SIG-M5 treated with dmso at 0.1 percent for 504 hours (cell line): ENCODE results near the gene ZKSCAN1.
"Not testable (repeated sequence)": the region's sequence is repeated elsewhere in the genome, so short reads cannot be mapped to it uniquely, and the experiment has no call there.

Experiments
- DNase-seq: peaks from one replicate; lab custom pipeline; 2025; ENCODE audit not compliant: unreplicated experiment; lab: John Stamatoyannopoulos, UW

The ZKSCAN1 gene

DNA sequence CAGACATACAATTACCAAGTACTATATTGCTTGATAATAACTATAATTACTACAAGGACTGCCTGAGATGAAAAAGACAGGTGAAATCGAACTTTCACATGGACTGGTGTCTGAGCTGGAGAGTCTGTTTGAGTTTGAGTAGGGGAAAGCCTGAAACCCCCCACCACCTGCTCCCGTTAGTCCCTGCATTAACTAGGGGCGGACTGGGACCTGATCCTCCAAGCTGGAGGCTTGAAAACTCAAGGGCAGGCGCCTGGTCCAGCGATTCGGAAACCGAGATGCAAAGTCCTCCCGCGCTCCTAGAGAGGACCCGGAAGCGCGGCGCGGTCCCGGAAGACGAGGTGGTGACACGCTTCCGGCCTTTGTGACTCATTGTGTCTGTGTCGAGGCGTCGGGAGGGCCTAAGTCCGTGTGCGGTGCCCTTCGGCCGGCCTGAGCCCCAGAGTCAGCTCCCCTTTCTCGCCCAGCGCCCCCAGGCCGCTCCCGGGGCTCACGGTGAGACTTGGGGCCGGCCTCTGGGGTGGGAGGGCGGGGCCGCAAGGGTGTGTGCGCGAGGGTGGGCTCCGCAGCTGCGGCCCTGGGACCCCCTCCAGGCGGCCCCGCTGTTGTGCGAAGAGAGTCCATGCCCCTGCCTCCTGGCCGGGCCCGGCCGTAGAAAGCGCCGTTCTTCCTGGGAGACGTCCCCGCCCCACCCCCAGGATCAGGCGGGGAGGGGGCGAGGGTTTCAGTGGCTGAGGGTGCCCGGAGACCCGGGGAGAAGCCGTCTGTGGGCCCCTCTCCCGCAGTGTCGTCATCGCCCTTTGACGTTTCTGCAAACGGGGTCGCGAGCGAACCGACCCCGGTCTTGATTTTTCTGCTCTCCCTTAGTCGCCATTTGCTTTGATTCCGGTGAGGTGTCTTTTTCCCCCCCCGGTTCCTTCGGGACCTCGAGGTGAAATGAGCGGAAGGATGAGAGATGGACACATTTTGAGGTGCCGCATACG, at the start of gene ZKSCAN1:
TSS of gene ZKSCAN1 (plus strand) at position 365 of the 983 bp plus-strand sequence. CDS start 7,911 bp downstream, outside the sequence.
- peak; percentile 88 for DNase-seq

GRCh38 chr7:99969298-99969697, 46.1 kb upstream of the ZKSCAN1 start:
- no peak for DNase-seq

- DNase-seq: not testable (repeated sequence)
Measured at GRCh38 chr7:99969813-99970212, 45.6 kb upstream of the ZKSCAN1 start.

- no peak for DNase-seq
Measured at GRCh38 chr7:99971242-99971641, 44.2 kb upstream of the ZKSCAN1 start.

- not testable (repeated sequence) for DNase-seq
Measured at GRCh38 chr7:99973817-99974216, 41.6 kb upstream of the ZKSCAN1 start.

- DNase-seq: no peak
Measured at GRCh38 chr7:99974681-99975080, 40.7 kb upstream of the ZKSCAN1 start.

GRCh38 chr7:99975782-99976521, 39.4 kb upstream of the ZKSCAN1 start, which contains the start of gene AZGP1:
Gene AZGP1, minus strand, starts transcription at chr7:99976031. Its CDS starts 11 bp downstream, at chr7:99976020.
- no peak for DNase-seq

DNA sequence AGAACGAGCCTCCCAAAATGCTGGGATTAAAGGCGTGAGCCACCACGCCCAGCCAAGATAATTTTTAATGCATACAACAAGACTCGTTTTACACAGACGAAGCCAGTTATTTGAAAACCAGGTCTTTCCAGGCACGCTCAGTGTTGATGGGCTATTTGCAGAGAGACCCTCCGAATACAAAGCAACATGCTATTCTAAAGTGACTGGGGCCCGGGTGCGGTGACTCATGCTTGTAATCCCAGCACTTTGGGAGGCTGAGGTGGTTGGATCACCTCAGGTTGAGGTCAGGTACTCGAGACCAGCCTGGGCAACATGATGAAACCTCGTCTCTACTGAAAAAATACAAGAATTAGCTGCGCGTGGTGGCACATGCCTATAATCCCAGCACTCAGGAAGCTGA, 38.8 kb upstream of the ZKSCAN1 start:
- no peak for DNase-seq

- not testable (repeated sequence) for DNase-seq
Measured at GRCh38 chr7:99979814-99980225, 35.6 kb upstream of the ZKSCAN1 start.

DNA sequence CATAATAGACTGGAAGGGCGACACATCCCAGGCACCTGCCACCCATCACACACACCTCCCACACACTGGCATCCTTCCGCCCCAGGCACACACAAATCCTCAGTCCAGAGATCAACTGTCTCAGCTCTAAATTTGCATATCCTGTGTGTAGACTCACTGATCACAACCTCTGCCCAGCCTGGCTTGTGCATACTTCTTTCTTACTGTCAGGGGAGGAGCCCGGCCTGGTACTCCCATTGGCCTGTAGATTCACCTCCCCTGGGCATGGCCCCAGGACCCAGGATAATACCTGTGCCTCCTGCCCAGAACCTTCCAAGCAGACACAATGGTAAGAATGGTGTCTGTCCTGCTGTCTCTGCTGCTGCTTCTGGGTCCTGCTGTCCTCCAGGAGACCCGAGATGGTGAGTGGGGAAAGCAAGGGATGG, 34.9 kb upstream of the ZKSCAN1 start:
- DNase-seq: not testable (repeated sequence)

DNA sequence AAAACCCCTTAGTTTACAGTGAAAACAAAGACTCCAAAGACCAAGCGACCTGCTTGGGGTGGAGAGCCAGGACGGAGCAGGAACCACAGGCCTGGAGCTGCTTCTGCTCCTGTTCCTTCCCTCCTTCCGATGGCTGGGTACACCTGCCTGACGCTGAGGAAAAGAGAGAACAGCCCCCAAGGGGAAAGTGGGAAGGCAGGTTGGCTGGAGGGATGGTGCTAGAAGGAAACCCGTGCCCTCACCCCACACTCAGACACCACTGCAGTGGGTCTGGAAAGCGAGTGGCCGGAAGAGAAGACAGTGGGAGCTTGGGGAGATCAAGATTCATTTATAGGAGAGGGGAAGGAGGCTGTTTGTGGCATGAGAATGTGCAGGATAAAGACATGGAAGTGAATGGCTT, 34.3 kb upstream of the ZKSCAN1 start:
- not testable (repeated sequence) for DNase-seq

- DNase-seq: no peak
Measured at GRCh38 chr7:99984593-99984992, 30.8 kb upstream of the ZKSCAN1 start.

- not testable (repeated sequence) for DNase-seq
Measured at GRCh38 chr7:99987306-99987705, 28.1 kb upstream of the ZKSCAN1 start.

GRCh38 chr7:99987846-99988245, 27.6 kb upstream of the ZKSCAN1 start:
- DNase-seq: no peak

DNA sequence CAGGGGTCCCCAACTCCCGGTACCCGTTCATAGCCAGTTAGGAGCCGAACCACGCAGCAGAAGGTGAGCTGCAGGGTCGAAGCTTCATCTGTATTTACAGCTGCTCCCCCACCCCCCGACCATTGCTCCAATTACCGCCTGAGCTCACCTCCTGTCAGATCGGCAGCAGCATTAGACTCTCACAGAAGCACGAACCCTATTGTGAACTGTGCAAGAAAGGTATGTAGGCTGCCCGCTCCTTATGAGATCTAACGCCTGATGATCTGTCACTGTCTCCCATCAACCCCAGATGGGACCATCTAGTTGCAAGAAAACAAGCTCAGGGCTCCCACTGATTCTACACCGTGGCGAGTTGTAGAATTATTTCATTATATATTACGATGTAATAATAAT, 24.9 kb upstream of the ZKSCAN1 start:
- no peak for DNase-seq

GRCh38 chr7:99991543-99991942, 23.9 kb upstream of the ZKSCAN1 start:
- not testable (repeated sequence) for DNase-seq

DNA sequence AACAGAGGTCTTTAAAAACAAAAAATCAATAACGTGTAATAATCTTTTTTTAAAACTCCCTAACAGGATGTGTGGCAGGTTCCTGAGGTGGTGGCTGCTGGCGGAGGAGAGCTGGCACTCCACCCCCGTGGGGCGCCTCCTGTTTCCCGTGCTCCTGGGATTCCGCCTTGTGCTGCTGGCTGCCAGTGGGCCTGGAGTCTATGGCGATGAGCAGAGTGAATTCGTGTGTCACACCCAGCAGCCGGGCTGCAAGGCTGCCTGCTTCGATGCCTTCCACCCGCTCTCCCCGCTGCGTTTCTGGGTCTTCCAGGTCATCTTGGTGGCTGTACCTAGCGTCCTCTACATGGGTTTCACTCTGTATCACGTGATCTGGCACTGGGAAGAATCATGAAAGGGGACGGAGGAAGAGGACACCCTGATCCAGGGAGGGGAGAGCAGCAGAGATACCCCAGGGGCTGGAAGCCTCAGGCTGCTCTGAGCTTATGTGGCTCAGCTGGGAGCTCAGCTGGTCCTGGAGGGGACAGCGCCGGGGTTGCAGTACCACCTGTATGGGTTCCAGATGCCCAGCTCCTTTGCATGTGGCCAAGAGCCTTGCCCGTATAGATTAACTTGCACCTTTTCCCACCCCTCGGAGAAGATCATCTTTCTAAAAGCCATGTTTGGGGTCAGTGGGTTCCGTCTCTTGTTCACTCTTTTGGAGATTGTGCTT, 22.9 kb upstream of the ZKSCAN1 start:
- no peak for DNase-seq

DNA sequence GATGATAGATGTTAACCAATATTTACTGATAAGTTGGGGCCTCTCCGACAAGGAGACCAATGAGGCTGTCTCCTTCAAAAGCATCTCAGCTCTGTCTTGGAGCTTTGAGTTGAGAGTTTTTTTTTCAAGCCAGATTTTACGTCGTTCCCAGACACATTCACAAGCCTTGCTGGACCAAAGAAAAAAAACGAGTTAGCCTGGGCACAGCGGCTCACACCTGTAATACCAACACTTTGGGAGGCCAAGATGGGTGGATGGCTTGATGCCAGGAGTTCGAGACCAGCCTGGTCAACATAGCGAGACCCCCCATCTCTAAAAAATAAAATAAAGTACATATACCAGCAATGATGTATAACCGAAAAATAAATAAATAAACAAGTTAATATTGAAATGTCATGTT, 20.6 kb upstream of the ZKSCAN1 start:
- DNase-seq: no peak

- DNase-seq: no peak
Measured at GRCh38 chr7:99996755-99997544, 18.4 kb upstream of the ZKSCAN1 start.

GRCh38 chr7:99997545-99998137, 17.8 kb upstream of the ZKSCAN1 start:
- DNase-seq: no peak
